H1 (cell line): ENCODE data around the gene MTR. TPM values are rescaled to one million over a fixed set of nuclear protein-coding genes. Genes with fewer than 3 reads are reported as not detected.

Experiments used
- CTCF ChIA-PET: fragments of 300-600 bp; sonication (Branson Sonifier 250); formaldehyde crosslinking; loops from one replicate; lab custom pipeline; 2021; ENCODE audit not compliant: partially characterized antibody; lab: Charles Lee
- POLR2A ChIA-PET: fragments of 300-600 bp; sonication (Branson Sonifier 250); formaldehyde crosslinking; loops from one replicate; lab custom pipeline; 2021; ENCODE audit warnings: inconsistent platforms; ENCODE audit not compliant: partially characterized antibody; lab: Charles Lee
- DNase-seq, 2 experiments: peaks; one replicate each; pipeline versions ENCODE4 v3.0.0 to v3.0.0-alpha.2; 2010 to 2022; ENCODE audit warnings: low spot score in 2 of 2, low read depth in 1 of 2, mixed read lengths in 1 of 2
- FAIRE-seq: peaks from 2 replicates; lab custom pipeline; 2011; peaks lifted over from hg19 to GRCh38; lab: Jason Lieb, UNC
- H2AFZ ChIP-seq: 2 replicates; pipeline ENCODE4 v1.8.1; 2012; ENCODE audit warnings: low read length, inconsistent platforms
- H2AK5ac ChIP-seq: 2 replicates; pipeline ENCODE4 v1.6.1; 2013; ENCODE audit warnings: low read depth, low read length
- H2BK120ac ChIP-seq: replicated peaks from 2 replicates; pipeline ENCODE3; 2013; ENCODE audit warnings: low read depth, low read length, inconsistent platforms
- H2BK12ac ChIP-seq: 2 replicates; pipeline ENCODE4 v1.6.1; 2013; ENCODE audit warnings: low read depth, low read length
- H2BK15ac ChIP-seq: 2 replicates; pipeline ENCODE4 v1.6.1; 2013; ENCODE audit warnings: low read length
- H2BK20ac ChIP-seq: 2 replicates; pipeline ENCODE4 v1.6.1; 2013; ENCODE audit warnings: low read length
- H2BK5ac ChIP-seq: 2 replicates; pipeline ENCODE4 v1.6.1; 2013; ENCODE audit warnings: low read depth, low read length
- H3K14ac ChIP-seq: 2 replicates; pipeline ENCODE4 v1.6.1; 2013; ENCODE audit warnings: inconsistent platforms; ENCODE audit not compliant: insufficient read length
- H3K18ac ChIP-seq: 2 replicates; pipeline ENCODE4 v1.6.1; 2013; ENCODE audit warnings: low read length; ENCODE audit errors: extremely low read depth
- H3K23ac ChIP-seq: 2 replicates; pipeline ENCODE4 v1.6.1; 2013; ENCODE audit warnings: inconsistent platforms; ENCODE audit not compliant: insufficient read length
- H3K23me2 ChIP-seq: 2 replicates; pipeline ENCODE4 v1.6.1; 2013; ENCODE audit warnings: low read depth, low read length
- H3K27ac ChIP-seq: 2 replicates; pipeline ENCODE4 v1.6.1; 2011; ENCODE audit warnings: low read depth, low read length, inconsistent platforms
- H3K27me3 ChIP-seq, 4 experiments: replicated peaks in 1 of 4; 1 replicate in 1 of 4; 2 replicates in 3 of 4; pipeline versions ENCODE4 v1.6.1 to v1.8.1; 2011 to 2013; ENCODE audit warnings: low read length in 3 of 4, mild to moderate bottlenecking in 3 of 4, inconsistent platforms in 2 of 4, mixed read lengths in 2 of 4, moderate library complexity in 1 of 4; ENCODE audit not compliant: control insufficient read depth in 3 of 4, insufficient read depth in 3 of 4; ENCODE audit errors: extremely low read depth in 1 of 4
- H3K36me3 ChIP-seq, 4 experiments: 2 replicates each; pipeline versions ENCODE4 v1.6.1 to v1.8.1; 2011 to 2013; ENCODE audit warnings: mild to moderate bottlenecking in 4 of 4, low read length in 3 of 4, moderate library complexity in 2 of 4, control low read depth in 1 of 4, inconsistent platforms in 1 of 4; ENCODE audit not compliant: insufficient read depth in 4 of 4, control insufficient read depth in 2 of 4
- H3K4ac ChIP-seq: replicated peaks from 2 replicates; pipeline ENCODE3; 2013; ENCODE audit warnings: low read length, low read depth, mixed read lengths, inconsistent platforms; ENCODE audit not compliant: insufficient read length
- H3K4me1 ChIP-seq, 4 experiments: replicated peaks in 1 of 4; 1 replicate in 1 of 4; 2 replicates in 3 of 4; pipeline versions ENCODE4 v1.6.1 to v1.8.1; 2011 to 2013; ENCODE audit warnings: low read length in 3 of 4, inconsistent platforms in 2 of 4, mixed read lengths in 1 of 4; ENCODE audit not compliant: insufficient read depth in 4 of 4, control insufficient read depth in 3 of 4
- H3K4me2 ChIP-seq, 2 experiments: 2 replicates each; pipeline versions ENCODE4 v1.6.1 to v1.8.1; 2011 to 2013; ENCODE audit warnings: low read depth in 2 of 2, low read length in 2 of 2, control low read depth in 1 of 2, inconsistent platforms in 1 of 2, mild to moderate bottlenecking in 1 of 2; ENCODE audit not compliant: insufficient read depth in 1 of 2
- H3K4me3 ChIP-seq, 4 experiments: fragments of 200-600, 300-600 bp in 1 of 4; sonication (generic), shearing (Covaris generic), sonication (Bioruptor Twin) in 1 of 4; 2 replicates each; pipeline versions ENCODE4 v1.5.1 to v1.8.1; 2011 to 2016; ENCODE audit warnings: low read length in 4 of 4, low read depth in 3 of 4, control low read depth in 2 of 4, inconsistent platforms in 2 of 4, mild to moderate bottlenecking in 2 of 4, mixed read lengths in 1 of 4, moderate library complexity in 1 of 4; ENCODE audit not compliant: insufficient read depth in 2 of 4; ENCODE audit errors: extremely low read depth in 1 of 4
- H3K56ac ChIP-seq: replicated peaks from 2 replicates; pipeline ENCODE3; 2013; ENCODE audit warnings: low read depth, mild to moderate bottlenecking, mixed read lengths, low read length, inconsistent platforms; ENCODE audit not compliant: insufficient read length
- H3K79me1 ChIP-seq: 2 replicates; pipeline ENCODE4 v1.6.1; 2013; ENCODE audit warnings: low read depth, low read length, control low read depth
- H3K79me2 ChIP-seq, 2 experiments: 2 replicates each; pipeline versions ENCODE4 v1.6.1 to v1.8.1; 2012 to 2013; ENCODE audit warnings: low read length in 2 of 2, mild to moderate bottlenecking in 2 of 2, inconsistent platforms in 1 of 2; ENCODE audit not compliant: insufficient read depth in 2 of 2, control insufficient read depth in 1 of 2
- H3K9ac ChIP-seq, 4 experiments: replicated peaks in 1 of 4; 1 replicate in 1 of 4; 2 replicates in 3 of 4; pipeline versions ENCODE4 v1.6.1 to v1.8.1; 2011 to 2013; ENCODE audit warnings: low read depth in 3 of 4, low read length in 3 of 4, control low read depth in 2 of 4, mild to moderate bottlenecking in 2 of 4, moderate library complexity in 2 of 4, inconsistent platforms in 1 of 4; ENCODE audit errors: extremely low read depth in 1 of 4
- H3K9me3 ChIP-seq, 2 experiments: 2 replicates each; pipeline versions ENCODE4 v1.6.1 to v1.8.1; 2012 to 2013; ENCODE audit warnings: mild to moderate bottlenecking in 2 of 2, moderate library complexity in 2 of 2, control low read depth in 1 of 2, inconsistent platforms in 1 of 2, low read depth in 1 of 2, low read length in 1 of 2, mixed read lengths in 1 of 2; ENCODE audit not compliant: insufficient read depth in 2 of 2
- H4K20me1 ChIP-seq, 2 experiments: replicated peaks in 1 of 2; 2 replicates each; pipeline versions ENCODE3 to v1.8.1; 2011 to 2013; ENCODE audit warnings: inconsistent platforms in 2 of 2, low read length in 2 of 2, mild to moderate bottlenecking in 1 of 2; ENCODE audit not compliant: insufficient read depth in 2 of 2, control insufficient read depth in 1 of 2
- H4K5ac ChIP-seq: 2 replicates; pipeline ENCODE4 v1.6.1; 2013; ENCODE audit warnings: low read length, low read depth, mixed read lengths, inconsistent platforms; ENCODE audit not compliant: insufficient read length
- H4K8ac ChIP-seq: 2 replicates; pipeline ENCODE4 v1.8.0; 2013; ENCODE audit warnings: mild to moderate bottlenecking, moderate library complexity, low read length, inconsistent platforms; ENCODE audit not compliant: insufficient read depth; ENCODE audit errors: extremely low read depth
- H4K91ac ChIP-seq: replicated peaks from 2 replicates; pipeline ENCODE3; 2013; ENCODE audit warnings: low read length, mixed read lengths, inconsistent platforms; ENCODE audit not compliant: insufficient read length
- ATF3 ChIP-seq: IDR thresholded peaks from 2 replicates; pipeline ENCODE4 v1.6.1; 2011; ENCODE audit warnings: low read depth, mild to moderate bottlenecking, low read length; ENCODE audit not compliant: insufficient read depth
- SIX5 ChIP-seq: IDR thresholded peaks from 2 replicates; pipeline ENCODE4 v1.6.1; 2011; ENCODE audit warnings: mild to moderate bottlenecking, low read depth, low read length
- WGBS, 2 experiments: shearing (Covaris generic) in 1 of 2; methylation state at CpG; one replicate each; pipeline versions ENCODE4 v1.1.6 to v1.1.7; 2013 to 2015; ENCODE audit warnings: low lambda C conversion rate in 2 of 2, mixed read lengths in 2 of 2, inconsistent platforms in 1 of 2, low coverage in 1 of 2, missing lambda C conversion rate in 1 of 2; ENCODE audit not compliant: insufficient replicate concordance in 2 of 2, insufficient coverage in 1 of 2, insufficient read length in 1 of 2; ENCODE audit errors: extremely low coverage in 1 of 2, missing lambda C conversion rate in 1 of 2; 5-methylcytosine and 5-hydroxymethylcytosine counted together
- polyA plus RNA-seq, 7 experiments: library from polyadenylated mRNA; depleted of rRNA in 3 of 7; stranded (reverse) in 5 of 7; unstranded in 2 of 7; fragments of >200 nt in 5 of 7; fragments of 200-250 nt in 2 of 7; gene quantifications; 1 replicate in 5 of 7; 2 replicates in 1 of 7; 4 replicates in 1 of 7; pipeline versions ENCODE4 v1.2.1 to v1.2.3, GENCODE V29; 2011 to 2013; ENCODE audit warnings: missing spikeins in 2 of 7, mixed read lengths in 2 of 7
- total RNA-seq: library from RNA; stranded (reverse); fragmentation: NEBNext Ultra II Directional; extraction: Animal tissue kit (Norgen Biotek cat#: 25700); gene quantifications from 2 replicates; pipeline ENCODE4 v1.2.1, GENCODE V29; 2021

The MTR gene
- total and polyA plus RNA-seq, 2 of the 8 experiments (the other 6 are each of a cell fraction or from before 2014, with no cell fraction given), result 4.8 to 27.4 TPM

GRCh38 chr1:236809148-236809547, 14.1 kb downstream of the MTR start:
- WGBS, 2 experiments, result 81% methylated on average over 1 of the region's 1 CpG; no CpG with 5 or more reads in 1 of the 2 experiments
- FAIRE-seq (no peak), DNase-seq (no peak)
- Histone ChIP-seq H3K9me3 (no peaks in the 10 kb centered on the region), H2BK12ac (no peak overlapping the region), H3K27me3 (no peaks in the 10 kb centered on the region), H4K5ac (no peak overlapping the region), H3K79me2 (no peaks in the 10 kb centered on the region), H3K4me3 (no peak overlapping the region), H3K36me3 (peaks cover 3 to 16% (median 7%) of the 10 kb centered on the region in 4 experiments; a peak in 7 of 8 replicates), H3K4me1 (no peaks in the 10 kb centered on the region), H4K8ac (no peak overlapping the region), H3K4me2 (no peak overlapping the region), H3K18ac (no peak overlapping the region), H2AK5ac (no peak overlapping the region), H3K23ac (no peak overlapping the region), H2BK120ac (no peak overlapping the region), H2BK15ac (no peak overlapping the region), H3K9ac (no peak overlapping the region), H3K4ac (no peak overlapping the region), H2AFZ (no peak overlapping the region), H3K79me1 (no peaks in the 10 kb centered on the region), H2BK20ac (no peak overlapping the region), H3K23me2 (no peaks in the 10 kb centered on the region), H4K91ac (no peak overlapping the region), H3K27ac (no peak overlapping the region), H2BK5ac (no peak overlapping the region), H3K14ac (no peak overlapping the region), H4K20me1 (no peaks in the 10 kb centered on the region), H3K56ac (no peak overlapping the region)
- ChIA-PET CTCF (interaction anchor here (0.8 to 1.5 kb wide), 3 partner anchors 10 to 23 kb away, joined by 3 to 6 read pairs (median 3); no protein-coding TSS in a partner anchor), POLR2A (interaction anchor here (0.9 to 1.5 kb wide), 2 partner anchors 13 to 16 kb away, joined by 3 to 4 read pairs; no protein-coding TSS in a partner anchor)
- TF ChIP-seq SIX5, result no peak
- TF ChIP-seq ATF3, result no peak
